NCI-H510A (cell line): ENCODE data around the gene MGRN1.
A peak's percentile ranks its signal among the peaks of the same experiment; 100 is the strongest.

Source experiments
- DNase-seq: peaks from one replicate; lab custom pipeline; 2025; lab: John Stamatoyannopoulos, UW

Gene MGRN1

GRCh38 chr16:4624015-4624826 lies at the start of gene MGRN1:
MGRN1 (plus strand) TSS chr16:4624826; CDS start chr16:4624961, 135 bp downstream.
- DNase-seq, result peak; percentile 77

- no peak for DNase-seq
Observed at GRCh38 chr16:4574919-4575705, 49.5 kb upstream of the MGRN1 start.

- DNase-seq, result no peak
Observed at GRCh38 chr16:4576008-4576407, 48.6 kb upstream of the MGRN1 start.

- DNase-seq, result peak; percentile 79
Observed at GRCh38 chr16:4578961-4579530, 45.6 kb upstream of the MGRN1 start.

GRCh38 chr16:4580250-4580649 lies 44.4 kb upstream of the MGRN1 start:
- DNase-seq, result no peak

DNA sequence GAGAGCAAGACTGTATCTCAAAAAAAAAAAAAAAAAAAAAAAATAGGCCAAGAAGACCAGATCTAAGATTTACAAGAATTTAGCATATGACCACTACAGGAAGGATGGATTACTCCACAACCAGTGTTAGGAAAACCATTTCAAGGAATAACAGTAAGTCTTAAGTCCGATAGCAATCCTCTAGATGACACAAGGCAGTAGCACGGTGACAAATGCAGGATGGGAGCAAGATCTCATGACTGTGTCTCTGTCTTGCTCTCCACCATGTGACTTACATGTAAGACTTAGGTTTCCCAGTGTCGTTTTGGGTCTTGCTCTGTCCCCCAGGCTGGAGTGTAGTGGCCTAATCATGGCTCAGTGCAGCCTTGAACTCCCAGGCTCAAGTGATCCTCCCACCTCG lies 40.7 kb upstream of the MGRN1 start:
- no peak for DNase-seq

DNA sequence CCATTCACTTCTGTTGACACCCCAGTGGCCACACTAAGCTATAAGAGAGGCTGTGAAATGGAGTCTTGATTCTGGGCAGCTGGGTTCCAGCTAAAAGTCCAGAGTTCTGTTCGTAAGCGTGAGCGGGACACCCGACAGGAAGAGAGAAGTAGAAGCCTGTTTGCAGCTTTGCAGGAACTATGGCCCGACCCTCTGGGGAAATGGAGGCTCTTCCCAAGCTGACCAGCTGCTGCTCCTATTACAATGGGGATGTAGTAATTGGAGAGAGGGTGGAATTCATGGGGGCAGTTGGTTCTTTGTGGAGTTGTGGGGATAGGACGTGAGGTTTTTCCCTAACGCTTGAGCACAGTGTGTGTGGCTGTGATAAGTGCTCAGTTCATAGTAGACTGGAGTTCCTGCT lies 38.3 kb upstream of the MGRN1 start:
- DNase-seq, result no peak

- DNase-seq, result no peak
Observed at GRCh38 chr16:4588386-4588785, 36.2 kb upstream of the MGRN1 start.

GRCh38 chr16:4588961-4589360 lies 35.7 kb upstream of the MGRN1 start:
- no peak for DNase-seq

DNA sequence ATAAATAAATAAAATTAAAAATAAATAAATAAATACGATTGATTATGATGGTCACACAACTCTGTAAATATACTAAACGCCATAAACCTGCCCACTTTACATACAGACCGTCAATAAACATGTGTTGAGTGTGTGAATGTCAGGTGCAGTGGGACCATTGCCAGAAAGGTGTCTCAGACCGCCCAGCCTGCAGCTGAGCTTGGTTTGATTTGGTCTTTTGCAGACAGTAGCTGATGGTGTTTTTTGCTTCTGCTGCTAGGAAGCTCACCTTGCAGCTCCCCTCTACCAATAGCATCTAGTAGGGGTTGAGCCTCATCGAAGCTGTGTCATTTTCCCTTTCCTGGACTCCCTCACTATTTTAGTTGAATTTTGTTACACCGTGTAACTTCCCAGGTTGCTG lies 33.4 kb upstream of the MGRN1 start:
- DNase-seq, result no peak

DNA sequence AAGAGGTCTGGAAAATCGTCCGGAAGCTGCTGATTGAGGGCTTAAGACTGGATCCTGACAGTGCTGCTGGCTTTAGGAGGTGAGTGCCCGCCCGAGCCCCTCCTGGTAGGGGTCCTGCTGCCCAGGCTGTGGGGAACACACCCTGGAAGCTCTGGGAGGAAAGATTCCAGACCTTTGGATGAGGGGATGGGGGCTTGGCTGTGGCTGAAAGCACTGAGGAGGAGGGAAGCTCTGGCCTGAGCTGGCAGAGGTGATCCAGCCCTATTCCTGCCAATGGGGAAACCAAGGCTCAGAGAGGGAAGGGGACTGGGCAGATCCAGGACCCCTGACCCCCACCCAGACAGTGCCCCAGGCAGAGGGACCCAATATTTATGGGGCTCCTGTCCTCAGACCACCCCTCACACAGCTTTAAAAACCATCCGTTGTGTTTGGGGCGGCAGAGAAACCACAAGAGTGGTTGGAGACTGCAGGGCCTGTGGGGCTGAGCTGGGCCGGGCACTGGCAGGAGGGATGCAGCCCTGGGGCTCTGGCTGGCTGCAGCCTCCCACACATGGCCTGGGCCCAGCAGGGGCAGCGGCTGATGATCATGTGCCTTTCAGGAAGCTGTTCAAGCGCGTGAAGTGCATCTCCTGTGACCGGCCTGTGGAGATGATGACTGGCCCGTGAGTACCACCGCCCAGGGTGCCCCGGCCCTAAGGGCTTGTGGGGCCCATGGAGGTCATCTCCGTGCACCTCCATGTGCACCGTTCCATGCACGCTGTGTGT lies 32.7 kb upstream of the MGRN1 start:
- DNase-seq, result no peak

DNA sequence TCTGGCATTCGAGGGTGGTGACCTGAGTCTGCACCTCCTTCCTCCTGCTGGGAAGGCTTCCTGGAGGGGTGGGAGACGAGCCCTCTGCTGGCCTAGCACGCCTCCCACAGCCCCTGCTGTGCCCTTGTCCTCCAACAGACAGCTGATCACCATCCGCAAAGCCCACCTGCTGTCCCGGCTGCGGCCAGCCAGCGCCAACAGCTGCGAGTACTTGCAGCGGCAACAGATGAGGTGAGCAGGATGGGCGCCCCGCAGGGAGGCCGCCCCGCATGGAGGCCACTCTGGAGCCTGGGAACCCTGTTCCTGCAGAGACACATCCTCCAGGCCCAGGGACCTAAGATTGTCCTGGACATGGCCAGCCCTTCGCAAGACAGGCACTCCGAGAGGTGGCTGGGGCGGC lies 31.5 kb upstream of the MGRN1 start:
- no peak for DNase-seq

DNA sequence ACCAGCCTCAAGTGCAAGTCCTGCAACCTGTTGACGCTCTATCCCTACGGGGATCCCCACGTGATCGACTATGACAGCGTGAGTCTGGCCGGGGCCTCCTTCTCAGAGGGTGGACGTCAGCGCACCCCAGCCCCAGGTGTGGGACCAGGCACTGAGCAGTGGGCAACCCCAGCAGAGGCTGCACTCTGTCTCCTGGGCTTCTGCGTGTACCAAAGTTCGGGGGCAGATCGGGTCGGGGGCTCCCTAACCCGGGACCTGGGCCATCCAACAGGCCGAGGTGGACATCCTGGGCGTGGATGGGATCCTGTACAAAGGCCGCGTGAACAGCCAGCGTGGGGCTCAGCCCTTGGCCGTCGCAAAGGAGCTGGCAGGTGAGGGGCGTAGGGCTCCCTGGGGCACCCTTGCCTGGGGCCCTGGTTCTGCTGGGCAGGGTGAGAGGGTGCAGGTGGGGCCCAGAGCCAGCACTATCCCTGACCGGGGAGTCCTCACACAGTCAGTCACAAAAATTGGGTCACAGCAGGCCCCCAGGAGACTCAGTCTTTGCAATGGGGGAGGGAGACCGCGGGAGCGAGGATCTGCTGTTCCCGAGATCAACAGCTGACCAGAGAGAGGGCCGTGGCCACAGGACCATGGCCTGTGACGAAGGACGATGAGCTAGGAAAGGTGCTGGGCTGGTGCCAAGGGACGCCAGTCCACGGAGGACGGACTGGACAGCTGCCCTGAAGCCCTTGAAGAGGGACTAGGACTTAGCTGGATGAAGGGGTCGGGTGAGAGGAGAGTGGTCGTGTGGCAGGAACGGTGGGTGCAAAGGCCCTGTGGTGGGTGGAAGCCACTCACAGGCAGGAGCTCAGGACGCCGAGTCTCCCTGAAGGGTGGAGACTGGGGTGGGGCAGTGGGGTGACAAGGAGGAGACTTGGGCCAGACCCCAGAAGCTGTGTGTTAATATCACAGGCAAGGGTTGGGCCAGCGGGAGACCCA lies 29.9 kb upstream of the MGRN1 start:
- no peak for DNase-seq

DNA sequence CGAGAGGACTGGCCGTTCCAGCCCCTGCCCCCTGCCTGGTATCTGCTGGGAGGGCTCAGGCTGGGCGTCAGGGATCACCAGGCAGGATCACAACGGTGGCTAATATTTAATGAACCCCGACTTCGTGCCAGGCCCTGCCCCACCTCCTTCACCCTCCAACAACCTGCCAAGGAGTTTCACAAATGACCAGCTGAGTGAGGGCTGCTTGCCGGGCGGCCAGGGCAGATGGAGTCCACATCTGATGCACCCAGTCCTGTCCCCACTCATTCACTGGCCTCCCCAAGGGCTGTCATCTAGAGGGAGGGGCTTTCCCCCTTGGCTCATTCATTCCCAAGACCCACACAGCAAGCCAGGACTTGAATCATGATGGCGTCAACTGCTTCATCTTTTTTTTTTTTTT lies 27.5 kb upstream of the MGRN1 start:
- no peak for DNase-seq

DNA sequence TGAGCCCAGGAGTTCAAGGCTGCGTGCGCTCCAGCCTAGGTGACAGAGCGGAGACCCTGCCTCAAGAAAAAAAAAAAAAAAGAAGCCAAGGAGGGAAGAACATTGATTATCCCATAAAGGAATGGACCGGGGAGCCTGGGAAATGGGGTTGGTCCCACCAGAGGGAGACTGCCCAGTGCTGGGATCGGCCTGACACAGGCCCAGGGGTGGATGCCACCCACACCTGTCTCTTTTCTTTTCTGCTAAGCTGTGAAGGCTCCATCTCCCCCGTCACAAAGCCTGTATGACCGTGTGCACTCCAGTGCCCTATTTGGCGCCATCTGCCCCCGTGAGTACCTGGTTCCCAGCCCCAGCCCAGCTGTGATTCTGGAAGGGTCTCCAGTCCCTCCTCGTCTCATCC lies 25.6 kb upstream of the MGRN1 start:
- no peak for DNase-seq

- DNase-seq, result no peak
Observed at GRCh38 chr16:4599545-4599944, 25.1 kb upstream of the MGRN1 start.

- no peak for DNase-seq
Observed at GRCh38 chr16:4601036-4601863, 23.4 kb upstream of the MGRN1 start.

DNA sequence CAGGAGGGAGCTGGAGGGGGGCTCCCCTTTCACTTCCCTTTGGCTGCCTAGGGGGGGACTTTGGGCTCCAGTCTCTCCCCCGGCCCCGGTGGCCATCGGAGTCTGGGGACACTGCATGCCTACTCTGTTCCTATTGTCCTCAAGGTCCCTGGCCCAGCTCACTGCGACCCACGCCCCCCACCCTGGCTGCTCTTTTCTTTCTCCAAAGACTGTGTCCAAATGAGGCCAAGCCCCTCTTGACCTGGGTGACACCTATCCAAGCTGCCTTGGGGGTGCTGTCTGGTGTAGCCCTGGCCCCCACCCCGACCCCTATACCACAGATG lies 22.8 kb upstream of the MGRN1 start:
- DNase-seq, result no peak

GRCh38 chr16:4602331-4602730 lies 22.3 kb upstream of the MGRN1 start:
- DNase-seq, result no peak

DNA sequence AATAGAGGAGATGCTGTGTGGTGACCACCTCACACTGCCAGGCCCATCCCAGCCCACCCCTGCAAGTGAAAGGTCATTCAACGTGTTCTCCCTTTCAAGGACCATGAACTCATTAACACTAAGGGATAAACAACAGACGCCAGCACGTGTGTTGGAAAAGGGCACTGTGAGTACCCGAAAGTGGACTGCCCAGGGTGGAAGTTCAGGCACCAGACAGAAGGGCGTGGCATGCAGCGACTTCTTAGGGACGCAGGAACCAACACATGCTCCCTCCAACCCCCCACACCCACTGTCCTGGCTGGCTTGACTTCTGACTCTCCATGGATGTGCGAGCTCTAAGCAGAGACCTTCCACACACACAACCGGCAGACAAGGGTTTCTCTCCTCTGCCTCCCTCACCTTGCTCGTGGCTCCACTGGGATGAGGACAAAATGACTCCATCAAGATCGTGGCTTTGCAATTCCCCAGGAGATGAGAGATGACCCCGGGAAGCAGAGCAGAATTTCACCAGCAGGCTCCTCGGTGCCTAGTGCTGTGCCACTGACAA lies 20.9 kb upstream of the MGRN1 start:
- DNase-seq, result no peak
